OCI-LY3 (cell line): ENCODE data around the gene DHX35.

Experiments used
- EZH2phosphoT487 ChIP-seq: fragments of 200-600 bp; shearing (Covaris generic); IDR thresholded peaks from 2 replicates; pipeline ENCODE4 v1.6.1; 2018; ENCODE audit warnings: antibody characterized with exemption, mixed run types, low read depth
- TF ChIP-seq, protein P1 (sequence below): fragments of 200-600, 300-600 bp; sonication (generic); IDR thresholded peaks from 2 replicates; pipeline ENCODE4 v1.5.1; 2014; ENCODE audit warnings: antibody characterized with exemption, low read length, low read depth

DNA sequence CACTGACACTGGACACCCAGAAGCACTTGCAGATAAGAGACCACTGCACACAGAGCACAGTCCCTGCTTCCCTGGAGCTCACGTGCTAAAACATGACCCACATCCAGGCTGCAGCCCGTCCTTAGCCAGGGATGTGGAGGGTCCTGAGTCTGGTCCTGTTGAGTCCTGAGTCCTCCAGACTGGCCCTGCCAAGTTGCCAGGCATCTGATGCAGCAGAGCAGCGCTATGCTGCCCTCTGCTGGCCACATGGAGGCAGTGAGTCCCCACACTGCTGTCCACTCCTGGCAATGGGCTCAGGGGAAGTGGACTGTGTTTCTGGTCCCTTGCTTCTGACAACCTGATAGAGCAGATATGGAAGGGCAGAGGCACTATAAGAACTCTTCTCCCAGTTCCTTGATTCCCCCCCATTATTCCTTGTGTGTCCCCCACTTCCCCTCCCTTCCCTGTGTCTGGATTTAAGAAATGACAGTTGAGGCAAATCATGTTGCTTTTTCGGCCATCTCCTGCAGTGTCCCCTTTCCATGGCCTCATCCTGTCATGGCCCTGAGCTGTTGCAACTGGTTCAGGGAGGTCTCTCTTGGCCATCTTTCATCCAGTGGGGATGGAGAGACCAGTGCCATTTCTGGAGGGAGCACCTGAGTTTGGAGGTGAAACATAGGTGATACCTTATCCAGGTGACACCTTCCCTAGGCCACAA lies 86.0 kb downstream of the DHX35 start:
- TF ChIP-seq, protein P1, sequence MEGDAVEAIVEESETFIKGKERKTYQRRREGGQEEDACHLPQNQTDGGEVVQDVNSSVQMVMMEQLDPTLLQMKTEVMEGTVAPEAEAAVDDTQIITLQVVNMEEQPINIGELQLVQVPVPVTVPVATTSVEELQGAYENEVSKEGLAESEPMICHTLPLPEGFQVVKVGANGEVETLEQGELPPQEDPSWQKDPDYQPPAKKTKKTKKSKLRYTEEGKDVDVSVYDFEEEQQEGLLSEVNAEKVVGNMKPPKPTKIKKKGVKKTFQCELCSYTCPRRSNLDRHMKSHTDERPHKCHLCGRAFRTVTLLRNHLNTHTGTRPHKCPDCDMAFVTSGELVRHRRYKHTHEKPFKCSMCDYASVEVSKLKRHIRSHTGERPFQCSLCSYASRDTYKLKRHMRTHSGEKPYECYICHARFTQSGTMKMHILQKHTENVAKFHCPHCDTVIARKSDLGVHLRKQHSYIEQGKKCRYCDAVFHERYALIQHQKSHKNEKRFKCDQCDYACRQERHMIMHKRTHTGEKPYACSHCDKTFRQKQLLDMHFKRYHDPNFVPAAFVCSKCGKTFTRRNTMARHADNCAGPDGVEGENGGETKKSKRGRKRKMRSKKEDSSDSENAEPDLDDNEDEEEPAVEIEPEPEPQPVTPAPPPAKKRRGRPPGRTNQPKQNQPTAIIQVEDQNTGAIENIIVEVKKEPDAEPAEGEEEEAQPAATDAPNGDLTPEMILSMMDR, result peak; percentile 99; the same call in 1 of the 2 replicates
- TF ChIP-seq EZH2phosphoT487, result no peak
